Subcutaneous abdominal adipose tissue (tissue), 5 donors: ENCODE data around the gene DPP9.

Experiments
- H3K27ac ChIP-seq: one replicate; pipeline ENCODE4 v1.7.0; 2013; ENCODE audit warnings: low read depth, mild to moderate bottlenecking, inconsistent platforms, low read length, moderate library complexity
- H3K27me3 ChIP-seq, 5 donors: one replicate each; pipeline ENCODE4 v1.7.0; 2013; ENCODE audit warnings: low read length in 5 of 5, inconsistent platforms in 1 of 5; ENCODE audit not compliant: control insufficient read depth in 5 of 5, insufficient read depth in 4 of 5
- H3K36me3 ChIP-seq, 5 donors: one replicate each; pipeline ENCODE4 v1.7.0; 2013; ENCODE audit warnings: low read length in 5 of 5; ENCODE audit not compliant: control insufficient read depth in 5 of 5, insufficient read depth in 5 of 5
- H3K4me1 ChIP-seq, 5 donors: one replicate each; pipeline ENCODE4 v1.7.0; 2013; ENCODE audit warnings: low read length in 5 of 5, mild to moderate bottlenecking in 3 of 5, moderate library complexity in 1 of 5; ENCODE audit not compliant: control insufficient read depth in 5 of 5, insufficient read depth in 5 of 5
- H3K4me3 ChIP-seq, 5 donors: one replicate each; pipeline ENCODE4 v1.7.0; 2013; ENCODE audit warnings: low read length in 5 of 5, low read depth in 1 of 5
- H3K9ac ChIP-seq, 5 donors: one replicate each; pipeline ENCODE4 v1.7.0; 2013; ENCODE audit warnings: low read length in 5 of 5, mild to moderate bottlenecking in 4 of 5, moderate library complexity in 3 of 5
- H3K9me3 ChIP-seq, 5 donors: one replicate each; pipeline ENCODE4 v1.7.0; 2013; ENCODE audit warnings: low read length in 5 of 5; ENCODE audit not compliant: control insufficient read depth in 5 of 5
- donor health status: healthy.
- donor health status: healthy.
- donor health status: healthy.
- donor health status: healthy.
- donor health status: healthy.

DPP9 gene

GRCh38 chr19:4702764-4703163 is 20.9 kb downstream of the DPP9 start:
- H3K27ac ChIP-seq = no peak overlapping the region
- no peak overlapping the region for H3K9ac ChIP-seq
- H3K4me1 ChIP-seq = peaks cover 0 to 1% (median under 1%) of the 10 kb centered on the region in 5 donors
- H3K9me3 ChIP-seq = no peaks in the 10 kb centered on the region
- no peaks in the 10 kb centered on the region for H3K27me3 ChIP-seq
- H3K4me3 ChIP-seq = no peak overlapping the region
- peaks cover 0 to 91% (median 79%) of the 10 kb centered on the region in 5 donors for H3K36me3 ChIP-seq

GRCh38 chr19:4701557-4701956 is 22.1 kb downstream of the DPP9 start:
- no peak overlapping the region for H3K4me3 ChIP-seq
- H3K36me3 ChIP-seq = peaks cover 0 to 94% (median 85%) of the 10 kb centered on the region in 5 donors
- no peaks in the 10 kb centered on the region for H3K27me3 ChIP-seq
- no peaks in the 10 kb centered on the region for H3K4me1 ChIP-seq
- H3K9ac ChIP-seq = no peak overlapping the region
- no peak overlapping the region for H3K27ac ChIP-seq
- H3K9me3 ChIP-seq = no peaks in the 10 kb centered on the region

- Histone ChIP-seq H3K9ac (no peak overlapping the region), H3K27me3 (no peaks in the 10 kb centered on the region), H3K4me1 (peaks cover 0 to under 1% (median 0%) of the 10 kb centered on the region in 5 donors), H3K36me3 (peaks cover 0 to 95% (median 84%) of the 10 kb centered on the region in 5 donors), H3K9me3 (no peaks in the 10 kb centered on the region), H3K27ac (no peak overlapping the region), H3K4me3 (no peak overlapping the region)
These were observed 23.0 kb downstream of the DPP9 start for GRCh38 chr19:4700693-4700970.

- Histone ChIP-seq H3K9ac (no peak overlapping the region), H3K4me3 (no peak overlapping the region), H3K27me3 (no peaks in the 10 kb centered on the region), H3K27ac (no peak overlapping the region), H3K4me1 (peaks cover 0 to 6% (median 3%) of the 10 kb centered on the region in 5 donors), H3K36me3 (peaks cover 0 to 95% (median 84%) of the 10 kb centered on the region in 5 donors), H3K9me3 (no peaks in the 10 kb centered on the region)
These were observed 23.6 kb downstream of the DPP9 start for GRCh38 chr19:4699826-4700692.

- Histone ChIP-seq H3K4me1 (peaks cover 0 to 32% (median 10%) of the 10 kb centered on the region in 5 donors), H3K9ac (no peak overlapping the region), H3K27ac (no peak overlapping the region), H3K27me3 (no peaks in the 10 kb centered on the region), H3K4me3 (no peak overlapping the region), H3K36me3 (peaks cover 0 to 96% (median 89%) of the 10 kb centered on the region in 5 donors), H3K9me3 (no peaks in the 10 kb centered on the region)
These were observed 26.3 kb downstream of the DPP9 start for GRCh38 chr19:4697304-4697703.

- Histone ChIP-seq H3K9me3 (no peaks in the 10 kb centered on the region), H3K9ac (no peak overlapping the region), H3K36me3 (peaks cover 0 to 90% (median 79%) of the 10 kb centered on the region in 5 donors), H3K27ac (peak overlapping the region; percentile 16), H3K4me1 (peaks cover 0 to 47% (median 22%) of the 10 kb centered on the region in 5 donors), H3K27me3 (no peaks in the 10 kb centered on the region), H3K4me3 (peak overlapping the region in 2 of 5 donors; percentile 17 to 32)
These were observed 28.4 kb downstream of the DPP9 start for GRCh38 chr19:4695224-4695731.

- Histone ChIP-seq H3K9ac (peak overlapping the region in 1 of 5 donors; percentile 21), H3K36me3 (peaks cover 0 to 90% (median 79%) of the 10 kb centered on the region in 5 donors), H3K27me3 (no peaks in the 10 kb centered on the region), H3K4me1 (peaks cover 0 to 51% (median 22%) of the 10 kb centered on the region in 5 donors), H3K27ac (peak overlapping the region; percentile 16), H3K4me3 (no peak overlapping the region), H3K9me3 (no peaks in the 10 kb centered on the region)
These were observed 29.2 kb downstream of the DPP9 start for GRCh38 chr19:4694211-4694987.

- H3K4me3 ChIP-seq = no peak overlapping the region
- H3K9ac ChIP-seq = peak overlapping the region in 1 of 5 donors; percentile 21
- H3K27ac ChIP-seq = no peak overlapping the region
- H3K27me3 ChIP-seq = no peaks in the 10 kb centered on the region
- H3K9me3 ChIP-seq = no peaks in the 10 kb centered on the region
- H3K4me1 ChIP-seq = peaks cover 0 to 51% (median 22%) of the 10 kb centered on the region in 5 donors
- H3K36me3 ChIP-seq = peaks cover 0 to 92% (median 82%) of the 10 kb centered on the region in 5 donors
These were observed 30.0 kb downstream of the DPP9 start for GRCh38 chr19:4693471-4694121.

- Histone ChIP-seq H3K27me3 (no peaks in the 10 kb centered on the region), H3K4me1 (peaks cover 0 to 51% (median 22%) of the 10 kb centered on the region in 5 donors), H3K36me3 (peaks cover 0 to 92% (median 82%) of the 10 kb centered on the region in 5 donors), H3K27ac (no peak overlapping the region), H3K9me3 (no peaks in the 10 kb centered on the region), H3K4me3 (no peak overlapping the region), H3K9ac (no peak overlapping the region)
These were observed 30.6 kb downstream of the DPP9 start for GRCh38 chr19:4693078-4693350.
